K562 (cell line): ENCODE data around the gene AMMECR1L. TPM values are rescaled to one million over a fixed set of nuclear protein-coding genes. Genes with fewer than 3 reads are reported as not detected.

Experiments
- ATAC-seq: fragments of 200-7000 bp; cut with Tn5 transposase; 3 replicates; pipeline ENCODE4 v1.9.1; 2020; ENCODE audit warnings: moderate library complexity
- BruUV-seq: library from RNA; stranded (reverse); fragments of 400-500 nt; replicated peaks from 2 replicates; lab custom pipeline; 2021; lab: Mats Ljungman, UMichigan
- CTCF ChIA-PET: fragments of 300-600 bp; formaldehyde crosslinking; extraction: SDS; loops from one replicate; lab custom pipeline; 2021; ENCODE audit warnings: low intra/inter-chr PET ratio; lab: Yijun Ruan, JAX
- POLR2A ChIA-PET: fragments of 300-600, 350-650 bp; sonication (Branson Sonifier 250); formaldehyde crosslinking; extraction: SDS; loops from one replicate; lab custom pipeline; 2021; ENCODE audit warnings: antibody characterized with exemption, inconsistent platforms; lab: Yijun Ruan, JAX
- DNase-seq, 4 experiments: peaks; one replicate each; pipeline versions ENCODE4 v3.0.0 to v3.0.0-alpha.2; 2011 to 2018; ENCODE audit warnings: low spot score in 3 of 4, mixed read lengths in 3 of 4; ENCODE audit errors: extremely low read depth in 1 of 4
- FAIRE-seq: peaks from 2 replicates; lab custom pipeline; 2011; peaks lifted over from hg19 to GRCh38; lab: Jason Lieb, UNC
- H2AFZ ChIP-seq: 2 replicates; pipeline ENCODE4 v1.6.0; 2011; ENCODE audit warnings: low read depth, low read length, control low read depth, inconsistent platforms
- H3K27ac ChIP-seq: fragments of 200-600 bp; 3 replicates; pipeline ENCODE4 v1.8.0; 2011; ENCODE audit warnings: low read depth, mild to moderate bottlenecking, control low read depth, inconsistent platforms, low read length, moderate library complexity, mixed read lengths; ENCODE audit errors: extremely low read depth
- H3K27me3 ChIP-seq, 2 experiments: fragments of 300-600 bp in 1 of 2; 2 replicates in 1 of 2; 3 replicates in 1 of 2; pipeline versions ENCODE4 v1.6.0 to v1.8.0; 2011; ENCODE audit warnings: inconsistent platforms in 2 of 2, low read length in 2 of 2, mild to moderate bottlenecking in 1 of 2, mixed read lengths in 1 of 2, moderate library complexity in 1 of 2; ENCODE audit not compliant: control insufficient read depth in 2 of 2, insufficient read depth in 2 of 2
- H3K36me3 ChIP-seq: fragments of 300-600 bp; 3 replicates; pipeline ENCODE4 v1.8.0; 2011; ENCODE audit warnings: mild to moderate bottlenecking, low read length, inconsistent platforms; ENCODE audit not compliant: control insufficient read depth, insufficient read depth
- H3K4me1 ChIP-seq, 2 experiments: fragments of 200-600 bp in 1 of 2; replicated peaks in 1 of 2; 2 replicates in 1 of 2; 3 replicates in 1 of 2; pipeline versions ENCODE4 v1.5.1 to v1.8.0; 2011; ENCODE audit warnings: inconsistent platforms in 2 of 2, low read length in 2 of 2, mild to moderate bottlenecking in 1 of 2, mixed read lengths in 1 of 2, moderate library complexity in 1 of 2; ENCODE audit not compliant: control insufficient read depth in 2 of 2, insufficient read depth in 2 of 2
- H3K4me2 ChIP-seq: 2 replicates; pipeline ENCODE4 v1.6.1; 2011; ENCODE audit warnings: low read length, control low read depth, inconsistent platforms, mixed read lengths; ENCODE audit not compliant: insufficient read depth
- H3K4me3 ChIP-seq: fragments of 200-600 bp; sonication (generic), shearing (Covaris generic); 2 replicates; pipeline ENCODE4 v1.5.1; 2016; ENCODE audit warnings: control low read depth, inconsistent platforms
- H3K79me2 ChIP-seq: fragments of 200-600 bp; 3 replicates; pipeline ENCODE4 v1.8.0; 2011; ENCODE audit warnings: low read length, inconsistent platforms; ENCODE audit not compliant: control insufficient read depth, insufficient read depth
- H3K9ac ChIP-seq, 2 experiments: 2 replicates each; pipeline versions ENCODE4 v1.6.0 to v1.6.1; 2011; ENCODE audit warnings: low read depth in 2 of 2, low read length in 2 of 2, control low read depth in 1 of 2, inconsistent platforms in 1 of 2, mild to moderate bottlenecking in 1 of 2, mixed read lengths in 1 of 2; ENCODE audit not compliant: insufficient read depth in 1 of 2
- H3K9me1 ChIP-seq: one replicate; pipeline ENCODE4 v1.6.0; 2011; ENCODE audit warnings: inconsistent platforms, mild to moderate bottlenecking, low read length, moderate library complexity; ENCODE audit not compliant: control insufficient read depth, insufficient read depth
- H3K9me3 ChIP-seq: replicated peaks from 2 replicates; pipeline ENCODE4 v1.5.1; 2011; ENCODE audit warnings: low read depth, low read length, inconsistent platforms; ENCODE audit not compliant: control insufficient read depth, insufficient read depth
- H4K20me1 ChIP-seq: replicated peaks from 2 replicates; pipeline ENCODE4 v1.6.1; 2011; ENCODE audit warnings: low read length, inconsistent platforms, mixed read lengths; ENCODE audit not compliant: control insufficient read depth, insufficient read depth
- POLR2G ChIP-seq: fragments of 200-400 bp; formaldehyde crosslinking; IDR thresholded peaks from 2 replicates; pipeline ENCODE4 v1.6.1; 2017; ENCODE audit warnings: low read depth, mild to moderate bottlenecking, antibody characterized with exemption, low read length, moderate library complexity
- RCOR1 ChIP-seq, 2 experiments: IDR thresholded peaks; 2 replicates each; pipeline ENCODE4 v1.6.1; 2012; ENCODE audit warnings: low read depth in 2 of 2, low read length in 2 of 2, borderline replicate concordance in 1 of 2, improper control_type of control experiment in 1 of 2
- TAF1 ChIP-seq: IDR thresholded peaks from 2 replicates; pipeline ENCODE4 v1.6.1; 2011; ENCODE audit warnings: mild to moderate bottlenecking, low read length, moderate library complexity; ENCODE audit not compliant: insufficient read depth, control insufficient read depth, severe bottlenecking; ENCODE audit errors: extremely low read depth
- U2AF2 ChIP-seq: fragments of 200-400 bp; formaldehyde crosslinking; optimal IDR thresholded peaks from 2 replicates; pipeline ENCODE3; 2017; ENCODE audit warnings: low read depth, mild to moderate bottlenecking, low read length
- ZBTB17 ChIP-seq: fragments of 450-650 bp; formaldehyde crosslinking; IDR thresholded peaks from 2 replicates; pipeline ENCODE4 v1.4.0; 2020; ENCODE audit warnings: mild to moderate bottlenecking
- ZNF644 ChIP-seq: fragments of 200-800 bp; sonication (Bioruptor generic); IDR thresholded peaks from 2 replicates; pipeline ENCODE4 v1.6.1; 2016; ENCODE audit warnings: low read depth, missing genetic modification characterization, missing compliant biosample characterization
- WGBS: fragments of 100-300 bp; shearing (Covaris generic); methylation state at CpG from one replicate; pipeline ENCODE4 v1.1.6; 2016; ENCODE audit warnings: low coverage, mixed read lengths; ENCODE audit not compliant: insufficient coverage; ENCODE audit errors: missing lambda C conversion rate; 5-methylcytosine and 5-hydroxymethylcytosine counted together
- in situ Hi-C: fragments of 300-500 bp; cut with MboI; formaldehyde crosslinking; loops from 4 replicates; pipeline ENCODE4 v1.15.0; 2018; ENCODE audit warnings: inconsistent platforms, mixed read lengths
- intact Hi-C: fragments of 100-400 bp; cut with micrococcal nuclease; formaldehyde crosslinking; loops from 2 replicates; pipeline ENCODE4 v1.14.2; 2022
- polyA plus RNA-seq, 8 experiments: library from polyadenylated mRNA; depleted of rRNA in 4 of 8; stranded (reverse) in 5 of 8; unstranded in 3 of 8; fragments of >200 nt; fragmentation: Nextera tagmentation in 2 of 8; fragmentation: Illumina TruSeq in 1 of 8; extraction: Ambion mirVana in 2 of 8; extraction: Trizol in 1 of 8; gene quantifications; 2 replicates each; pipeline versions ENCODE4 v1.2.1 to v1.2.3, GENCODE V29; 2011 to 2014; ENCODE audit warnings: inconsistent platforms in 1 of 8, missing spikeins in 1 of 8
- total RNA-seq, 7 experiments: library from RNA; depleted of rRNA in 6 of 7; stranded (reverse); fragments of >200 nt in 6 of 7; fragmentation: Illumina TruSeq in 2 of 7; extraction: Trizol in 2 of 7; gene quantifications; 2 replicates each; pipeline versions ENCODE4 v1.2.1 to v1.2.3, GENCODE V29; 2011 to 2021; ENCODE audit warnings: low replicate concordance in 1 of 7
- TF ChIP-seq, protein P1 (sequence below): fragments of 250-450 bp; sonication (Bioruptor Pico); IDR thresholded peaks from 2 replicates; pipeline ENCODE4 v1.8.0; 2022; ENCODE audit warnings: moderate library complexity, mild to moderate bottlenecking, inconsistent platforms

AMMECR1L gene
- total and polyA plus RNA-seq, 9 of the 15 experiments (the other 6 are each of a cell fraction or from before 2014, with no cell fraction given), result 3.7 to 15.3 (median 9.1) TPM

DNA sequence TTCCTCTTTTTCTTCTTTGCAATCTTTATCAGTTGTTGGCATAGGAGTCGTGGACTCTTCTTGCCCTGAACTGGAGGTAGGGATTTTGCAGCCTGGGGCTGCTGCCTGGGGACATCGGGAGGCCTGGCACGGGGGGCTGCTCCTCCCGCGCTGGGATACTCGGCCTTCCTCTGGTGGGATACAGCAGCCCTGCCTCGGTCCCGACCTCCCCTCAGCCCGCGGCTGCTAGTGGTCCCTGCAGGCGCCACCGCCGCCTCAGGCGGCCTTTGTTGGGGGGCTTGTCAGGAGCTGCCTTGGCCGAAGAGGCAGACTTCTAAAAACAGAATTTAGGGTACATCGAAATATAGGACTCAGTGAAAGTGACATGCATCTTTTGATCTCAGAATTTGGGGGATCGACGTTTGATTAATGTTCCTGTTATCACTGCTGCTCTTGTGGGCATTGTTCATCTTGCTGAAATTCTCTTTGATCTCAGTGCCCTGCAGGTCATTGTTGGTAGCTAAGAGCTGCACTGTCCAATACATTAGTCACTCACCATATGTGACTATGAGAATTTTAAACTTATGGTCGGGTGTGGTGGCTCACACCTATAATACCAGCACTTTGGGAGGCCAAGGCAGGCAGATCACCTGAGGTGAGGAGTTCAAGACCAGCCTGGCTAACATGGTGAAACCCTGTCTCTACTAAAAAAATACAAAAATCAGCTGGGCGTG is 44.1 kb downstream of the AMMECR1L start:
- Histone ChIP-seq H3K79me2 (no peaks in the 10 kb centered on the region), H3K9me3 (no peaks in the 10 kb centered on the region), H3K4me2 (no peak overlapping the region), H3K27me3 (peaks cover 0 to 5% of the 10 kb centered on the region in 2 experiments; a peak in 1 of 5 replicates), H3K4me1 (peaks cover 0 to 5% of the 10 kb centered on the region in 2 experiments; a peak in 1 of 5 replicates), H2AFZ (no peak overlapping the region), H3K9ac (no peak overlapping the region; a peak in 1 of 4 replicates), H3K4me3 (no peak overlapping the region), H3K27ac (no peak overlapping the region), H4K20me1 (peaks cover 4% of the 10 kb centered on the region), H3K36me3 (peaks cover 16% of the 10 kb centered on the region; the same call in 1 of the 3 replicates), H3K9me1 (no peaks in the 10 kb centered on the region)
- BruUV-seq, result no TSS peak
- DNase-seq (no peak), ATAC-seq (no peak), FAIRE-seq (no peak)
- TF ChIP-seq ZBTB17 (CRISPR knock-in tag) (0 out of 2 replicates have a peak, but pooled peaks have one; percentile 21), ZNF644 (tag) (no peak), POLR2G (peak; percentile 40; the same call in 1 of the 2 replicates), U2AF2 (no peak), RCOR1 (IDR thresholded peaks at IDR 0.05; ENCODE audit: borderline replicate concordance in 1 of 2, low read depth in 2 of 2, low read length in 2 of 2) (no peak), TAF1 (no peak)
- TF ChIP-seq, protein P1, sequence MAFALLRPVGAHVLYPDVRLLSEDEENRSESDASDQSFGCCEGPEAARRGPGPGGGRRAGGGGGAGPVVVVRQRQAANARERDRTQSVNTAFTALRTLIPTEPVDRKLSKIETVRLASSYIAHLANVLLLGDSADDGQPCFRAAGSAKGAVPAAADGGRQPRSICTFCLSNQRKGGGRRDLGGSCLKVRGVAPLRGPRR, result no peak
- intact Hi-C loops, result no loop called here
- in situ Hi-C loops, result no loop called here
- CTCF ChIA-PET, result no interaction called here
- 57% methylated on average over 19 of the region's 20 CpGs for WGBS
- POLR2A ChIA-PET, result interaction anchor here (0.6 to 1.3 kb wide), 4 partner anchors 10 to 140 kb away, joined by 3 to 4 read pairs (median 3); partner anchors contain the start of gene SFT2D3
